Parathyroid adenoma (tissue), 2 donors: Measurements from ENCODE around the gene SHC3.

Source experiments
- H2AFZ ChIP-seq: fragments of 300-600 bp; sonication (generic); one replicate; pipeline ENCODE4 v1.7.0; 2017; ENCODE audit warnings: antibody characterized with exemption, mild to moderate bottlenecking
- H3K27ac ChIP-seq: fragments of 300-600 bp; sonication (generic); one replicate; pipeline ENCODE4 v1.7.0; 2017
- H3K27me3 ChIP-seq: fragments of 300-600 bp; sonication (generic); one replicate; pipeline ENCODE4 v1.7.0; 2017; ENCODE audit warnings: low read length; ENCODE audit not compliant: control insufficient read depth, insufficient read depth
- H3K36me3 ChIP-seq: fragments of 300-600 bp; sonication (generic); one replicate; pipeline ENCODE4 v1.7.0; 2017; ENCODE audit warnings: low read length; ENCODE audit not compliant: control insufficient read depth, insufficient read depth
- H3K4me1 ChIP-seq: fragments of 300-600 bp; sonication (generic); one replicate; pipeline ENCODE4 v1.7.0; 2017; ENCODE audit warnings: control low read depth
- H3K4me2 ChIP-seq: fragments of 300-600 bp; sonication (generic); one replicate; pipeline ENCODE4 v1.7.0; 2017; ENCODE audit warnings: low read length
- H3K4me3 ChIP-seq: fragments of 300-600 bp; sonication (generic); one replicate; pipeline ENCODE4 v1.7.0; 2017; ENCODE audit warnings: low read depth, low read length
- H3K79me2 ChIP-seq: fragments of 300-600 bp; sonication (generic); one replicate; pipeline ENCODE4 v1.7.0; 2017; ENCODE audit warnings: control low read depth
- H3K9ac ChIP-seq: fragments of 300-600 bp; sonication (generic); one replicate; pipeline ENCODE4 v1.7.0; 2017; ENCODE audit warnings: mild to moderate bottlenecking
- H3K9me3 ChIP-seq: fragments of 300-600 bp; sonication (generic); one replicate; pipeline ENCODE4 v1.7.0; 2017; ENCODE audit warnings: low read length; ENCODE audit not compliant: control insufficient read depth
- TF ChIP-seq, protein P1 (sequence below): fragments of 300-600 bp; sonication (generic); IDR thresholded peaks from one replicate; pipeline ENCODE4 v1.7.0; 2017; ENCODE audit warnings: antibody characterized with exemption, mild to moderate bottlenecking
- donor health status: primary hyperparathyroidism.

SHC3 gene

DNA sequence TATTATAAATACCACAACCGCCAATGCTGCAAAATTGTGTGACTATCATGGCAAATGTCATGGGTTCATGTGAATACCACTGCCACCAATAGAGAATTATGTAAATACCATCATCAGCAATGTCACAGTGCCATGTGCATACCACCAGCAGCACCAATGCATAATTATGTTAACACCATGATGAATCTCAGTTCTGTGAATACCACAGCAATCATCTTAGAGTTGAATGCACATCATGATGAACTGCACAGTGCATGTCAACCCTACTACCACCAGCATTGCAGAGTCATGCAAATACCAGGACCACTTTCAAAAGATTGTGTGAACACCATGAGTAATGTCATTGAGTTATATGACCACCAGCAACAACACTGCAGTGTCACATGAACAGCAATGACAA lies 63.2 kb downstream of the SHC3 start:
- Histone ChIP-seq H3K9me3 (no peaks in the 10 kb centered on the region), H3K27me3 (no peaks in the 10 kb centered on the region), H3K36me3 (no peaks in the 10 kb centered on the region), H3K27ac (no peak overlapping the region), H3K4me3 (no peak overlapping the region), H3K79me2 (no peaks in the 10 kb centered on the region), H3K4me1 (no peaks in the 10 kb centered on the region), H2AFZ (no peak overlapping the region), H3K9ac (no peak overlapping the region), H3K4me2 (no peak overlapping the region)
- TF ChIP-seq, protein P1, sequence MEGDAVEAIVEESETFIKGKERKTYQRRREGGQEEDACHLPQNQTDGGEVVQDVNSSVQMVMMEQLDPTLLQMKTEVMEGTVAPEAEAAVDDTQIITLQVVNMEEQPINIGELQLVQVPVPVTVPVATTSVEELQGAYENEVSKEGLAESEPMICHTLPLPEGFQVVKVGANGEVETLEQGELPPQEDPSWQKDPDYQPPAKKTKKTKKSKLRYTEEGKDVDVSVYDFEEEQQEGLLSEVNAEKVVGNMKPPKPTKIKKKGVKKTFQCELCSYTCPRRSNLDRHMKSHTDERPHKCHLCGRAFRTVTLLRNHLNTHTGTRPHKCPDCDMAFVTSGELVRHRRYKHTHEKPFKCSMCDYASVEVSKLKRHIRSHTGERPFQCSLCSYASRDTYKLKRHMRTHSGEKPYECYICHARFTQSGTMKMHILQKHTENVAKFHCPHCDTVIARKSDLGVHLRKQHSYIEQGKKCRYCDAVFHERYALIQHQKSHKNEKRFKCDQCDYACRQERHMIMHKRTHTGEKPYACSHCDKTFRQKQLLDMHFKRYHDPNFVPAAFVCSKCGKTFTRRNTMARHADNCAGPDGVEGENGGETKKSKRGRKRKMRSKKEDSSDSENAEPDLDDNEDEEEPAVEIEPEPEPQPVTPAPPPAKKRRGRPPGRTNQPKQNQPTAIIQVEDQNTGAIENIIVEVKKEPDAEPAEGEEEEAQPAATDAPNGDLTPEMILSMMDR: no peak

GRCh38 chr9:89114741-89115140 lies 63.9 kb downstream of the SHC3 start:
- no peaks in the 10 kb centered on the region for H3K27me3 ChIP-seq
- no peaks in the 10 kb centered on the region for H3K9me3 ChIP-seq
- no peaks in the 10 kb centered on the region for H3K79me2 ChIP-seq
- H3K36me3 ChIP-seq: no peaks in the 10 kb centered on the region
- H3K4me1 ChIP-seq: no peaks in the 10 kb centered on the region
- H3K27ac ChIP-seq: no peak overlapping the region
- TF ChIP-seq, protein P1: no peak
- H3K4me3 ChIP-seq: no peak overlapping the region
- no peak overlapping the region for H3K4me2 ChIP-seq
- H3K9ac ChIP-seq: no peak overlapping the region
- no peak overlapping the region for H2AFZ ChIP-seq

- Histone ChIP-seq H3K36me3 (no peaks in the 10 kb centered on the region), H2AFZ (no peak overlapping the region), H3K27ac (no peak overlapping the region), H3K4me3 (no peak overlapping the region), H3K27me3 (no peaks in the 10 kb centered on the region), H3K4me1 (no peaks in the 10 kb centered on the region), H3K9me3 (no peaks in the 10 kb centered on the region), H3K9ac (no peak overlapping the region), H3K4me2 (no peak overlapping the region), H3K79me2 (no peaks in the 10 kb centered on the region)
- TF ChIP-seq, protein P1: no peak
Measured at GRCh38 chr9:89113851-89114250, 64.8 kb downstream of the SHC3 start.

GRCh38 chr9:89112243-89112642 lies 66.4 kb downstream of the SHC3 start:
- Histone ChIP-seq H3K9me3 (no peaks in the 10 kb centered on the region), H3K4me3 (no peak overlapping the region), H3K4me1 (no peaks in the 10 kb centered on the region), H3K36me3 (no peaks in the 10 kb centered on the region), H3K79me2 (no peaks in the 10 kb centered on the region), H2AFZ (no peak overlapping the region), H3K4me2 (no peak overlapping the region), H3K9ac (no peak overlapping the region), H3K27me3 (no peaks in the 10 kb centered on the region), H3K27ac (no peak overlapping the region)
- TF ChIP-seq, protein P1: no peak

- no peak overlapping the region for H3K27ac ChIP-seq
- H3K27me3 ChIP-seq: no peaks in the 10 kb centered on the region
- H2AFZ ChIP-seq: no peak overlapping the region
- no peaks in the 10 kb centered on the region for H3K9me3 ChIP-seq
- no peak overlapping the region for H3K4me3 ChIP-seq
- H3K4me2 ChIP-seq: no peak overlapping the region
- H3K36me3 ChIP-seq: no peaks in the 10 kb centered on the region
- TF ChIP-seq, protein P1: no peak
- no peak overlapping the region for H3K9ac ChIP-seq
- no peaks in the 10 kb centered on the region for H3K4me1 ChIP-seq
- no peaks in the 10 kb centered on the region for H3K79me2 ChIP-seq
Measured at GRCh38 chr9:89109666-89110065, 69.0 kb downstream of the SHC3 start.
